IMR-90 (cell line): Measurements from ENCODE around the gene RGS9. TPM values are rescaled to one million over a fixed set of nuclear protein-coding genes. Genes with fewer than 3 reads are reported as not detected.
A peak's percentile ranks its signal among the peaks of the same experiment; 100 is the strongest.

Source experiments
- ATAC-seq: fragments of 200-7000 bp; cut with Tn5 transposase; 2 replicates; pipeline ENCODE4 v1.9.1; 2020; ENCODE audit warnings: low read depth, mild to moderate bottlenecking, moderate library complexity
- BruUV-seq: library from RNA; stranded (reverse); fragments of 400-500 nt; replicated peaks from 2 replicates; lab custom pipeline; 2021; lab: Mats Ljungman, UMichigan
- CTCF ChIA-PET: fragments of 300-600 bp; formaldehyde crosslinking; extraction: SDS; loops from one replicate; lab custom pipeline; 2021; ENCODE audit warnings: antibody characterized with exemption; lab: Yijun Ruan, JAX
- POLR2A ChIA-PET: fragments of 300-600 bp; sonication (Branson Sonifier 250); formaldehyde crosslinking; loops from one replicate; lab custom pipeline; 2022; ENCODE audit warnings: antibody characterized with exemption; ENCODE audit not compliant: unreplicated experiment; lab: Charles Lee
- DNase-seq: peaks from one replicate; pipeline ENCODE4 v3.0.0; 2013
- H2AFZ ChIP-seq: replicated peaks from 2 replicates; pipeline ENCODE3; 2013; ENCODE audit warnings: low read length, mild to moderate bottlenecking; ENCODE audit not compliant: poor library complexity
- H2AK5ac ChIP-seq: 2 replicates; pipeline ENCODE4 v1.6.1; 2013; ENCODE audit warnings: low read depth, low read length, inconsistent platforms
- H2AK9ac ChIP-seq: replicated peaks from 2 replicates; pipeline ENCODE3; 2013; ENCODE audit warnings: mild to moderate bottlenecking, low read depth, low read length, moderate library complexity; ENCODE audit not compliant: poor library complexity
- H2BK120ac ChIP-seq: 2 replicates; pipeline ENCODE4 v1.6.1; 2013; ENCODE audit warnings: low read depth, low read length, inconsistent platforms
- H2BK15ac ChIP-seq: 3 replicates; pipeline ENCODE4 v1.6.1; 2013; ENCODE audit warnings: low read depth, low read length, inconsistent platforms
- H2BK20ac ChIP-seq: 2 replicates; pipeline ENCODE4 v1.6.1; 2013; ENCODE audit warnings: low read depth, mild to moderate bottlenecking, inconsistent platforms, low read length, moderate library complexity
- H2BK5ac ChIP-seq: 2 replicates; pipeline ENCODE4 v1.6.1; 2013; ENCODE audit warnings: mild to moderate bottlenecking, low read depth, low read length, inconsistent platforms; ENCODE audit not compliant: poor library complexity, severe bottlenecking
- H3K14ac ChIP-seq: replicated peaks from 2 replicates; pipeline ENCODE4 v1.6.1; 2013; ENCODE audit warnings: low read depth, low read length, inconsistent platforms
- H3K18ac ChIP-seq: 2 replicates; pipeline ENCODE4 v1.6.1; 2013; ENCODE audit warnings: low read depth, low read length, control low read depth
- H3K23ac ChIP-seq: 2 replicates; pipeline ENCODE4 v1.6.1; 2013; ENCODE audit warnings: low read depth, low read length, inconsistent platforms
- H3K27ac ChIP-seq: 2 replicates; pipeline ENCODE4 v1.5.1; 2013; ENCODE audit warnings: mild to moderate bottlenecking, control low read depth, low read length; ENCODE audit not compliant: insufficient read depth
- H3K27me3 ChIP-seq: 2 replicates; pipeline ENCODE4 v1.6.1; 2013; ENCODE audit warnings: low read length; ENCODE audit not compliant: control insufficient read depth, insufficient read depth
- H3K36me3 ChIP-seq: 2 replicates; pipeline ENCODE4 v1.6.1; 2013; ENCODE audit warnings: low read length, mixed read lengths; ENCODE audit not compliant: control insufficient read depth, insufficient read depth
- H3K4ac ChIP-seq: 2 replicates; pipeline ENCODE4 v1.6.1; 2013; ENCODE audit warnings: low read depth, low read length, inconsistent platforms
- H3K4me1 ChIP-seq: 2 replicates; pipeline ENCODE4 v1.6.1; 2013; ENCODE audit warnings: low read length, mixed read lengths; ENCODE audit not compliant: control insufficient read depth, insufficient read depth
- H3K4me2 ChIP-seq: 2 replicates; pipeline ENCODE4 v1.6.1; 2013; ENCODE audit warnings: low read depth, mild to moderate bottlenecking, control low read depth, low read length, moderate library complexity
- H3K4me3 ChIP-seq: 2 replicates; pipeline ENCODE4 v1.5.1; 2013; ENCODE audit warnings: low read depth, mild to moderate bottlenecking, control low read depth, low read length, moderate library complexity; ENCODE audit not compliant: insufficient read depth
- H3K56ac ChIP-seq: 2 replicates; pipeline ENCODE4 v1.6.1; 2013; ENCODE audit warnings: low read length, inconsistent platforms; ENCODE audit not compliant: insufficient read depth; ENCODE audit errors: extremely low read depth
- H3K79me1 ChIP-seq, 2 experiments: 2 replicates each; pipeline ENCODE4 v1.6.1; 2013; ENCODE audit warnings: low read length in 2 of 2, inconsistent platforms in 1 of 2, low read depth in 1 of 2
- H3K9ac ChIP-seq: 2 replicates; pipeline ENCODE4 v1.6.1; 2013; ENCODE audit warnings: low read depth, low read length, control low read depth
- H3K9me1 ChIP-seq: 2 replicates; pipeline ENCODE4 v1.6.1; 2013; ENCODE audit warnings: low read length, inconsistent platforms; ENCODE audit not compliant: insufficient read depth
- H3K9me3 ChIP-seq: 2 replicates; pipeline ENCODE4 v1.6.1; 2013; ENCODE audit warnings: low read length; ENCODE audit not compliant: control insufficient read depth, insufficient read depth
- H4K20me1 ChIP-seq: 2 replicates; pipeline ENCODE4 v1.6.1; 2013; ENCODE audit warnings: low read length, inconsistent platforms; ENCODE audit not compliant: insufficient read depth
- H4K5ac ChIP-seq: 2 replicates; pipeline ENCODE4 v1.6.1; 2013; ENCODE audit warnings: mild to moderate bottlenecking, low read depth, low read length, control low read depth
- H4K8ac ChIP-seq, 2 experiments: 2 replicates each; pipeline ENCODE4 v1.6.1; 2013; ENCODE audit warnings: low read depth in 2 of 2, low read length in 2 of 2, control low read depth in 1 of 2, inconsistent platforms in 1 of 2
- H4K91ac ChIP-seq: 2 replicates; pipeline ENCODE4 v1.6.1; 2013; ENCODE audit warnings: low read depth, low read length, inconsistent platforms; ENCODE audit not compliant: insufficient read depth
- MAFK ChIP-seq: IDR thresholded peaks from 2 replicates; pipeline ENCODE4 v1.6.1; 2012; ENCODE audit warnings: low read depth, low read length, improper control_type of control experiment
- NFE2L2 ChIP-seq: fragments of 150-350 bp; IDR thresholded peaks from 2 replicates; pipeline ENCODE4 v1.6.1; 2016; ENCODE audit warnings: low read depth, mild to moderate bottlenecking, low read length
- POLR2A ChIP-seq: IDR thresholded peaks from 2 replicates; pipeline ENCODE4 v1.6.1; 2012; ENCODE audit warnings: mild to moderate bottlenecking, low read depth, low read length
- RAD21 ChIP-seq: IDR thresholded peaks from 2 replicates; pipeline ENCODE4 v1.6.1; 2012; ENCODE audit warnings: low read length, improper control_type of control experiment
- WGBS, 2 experiments: methylation state at CpG; one replicate each; pipeline versions ENCODE4 v1.1.5 to v1.1.7; 2013; ENCODE audit warnings: missing lambda C conversion rate in 2 of 2; ENCODE audit not compliant: insufficient read length in 1 of 2; ENCODE audit errors: extremely low coverage in 2 of 2; 5-methylcytosine and 5-hydroxymethylcytosine counted together
- dilution Hi-C: fragments of 300-500 bp; cut with HindIII; formaldehyde crosslinking; loops from one replicate; pipeline ENCODE4 v1.14.3; 2018; ENCODE audit warnings: low sequenced_read_pairs; ENCODE audit not compliant: unreplicated experiment
- in situ Hi-C: fragments of 300-500 bp; cut with MboI; formaldehyde crosslinking; loops from 3 replicates; pipeline ENCODE4 v1.14.3; 2019; ENCODE audit warnings: low sequenced_read_pairs, inconsistent platforms, mixed read lengths
- intact Hi-C: fragments of 100-400 bp; cut with micrococcal nuclease; formaldehyde crosslinking; loops from 2 replicates; pipeline ENCODE4 v1.10.0; 2022
- polyA plus RNA-seq, 3 experiments: library from polyadenylated mRNA; depleted of rRNA; stranded (reverse); fragments of >200 nt; gene quantifications; 2 replicates each; pipeline ENCODE4 v1.2.3, GENCODE V29; 2012; ENCODE audit warnings: low replicate concordance in 1 of 3
- total RNA-seq: library from RNA; depleted of rRNA; stranded (reverse); fragments of >200 nt; gene quantifications from 2 replicates; pipeline ENCODE4 v1.2.3, GENCODE V29; 2012

Gene RGS9
- total and polyA plus RNA-seq, 2 of the 4 experiments (the other 2 are of a cell fraction): 0.90 to 1.1 TPM

DNA sequence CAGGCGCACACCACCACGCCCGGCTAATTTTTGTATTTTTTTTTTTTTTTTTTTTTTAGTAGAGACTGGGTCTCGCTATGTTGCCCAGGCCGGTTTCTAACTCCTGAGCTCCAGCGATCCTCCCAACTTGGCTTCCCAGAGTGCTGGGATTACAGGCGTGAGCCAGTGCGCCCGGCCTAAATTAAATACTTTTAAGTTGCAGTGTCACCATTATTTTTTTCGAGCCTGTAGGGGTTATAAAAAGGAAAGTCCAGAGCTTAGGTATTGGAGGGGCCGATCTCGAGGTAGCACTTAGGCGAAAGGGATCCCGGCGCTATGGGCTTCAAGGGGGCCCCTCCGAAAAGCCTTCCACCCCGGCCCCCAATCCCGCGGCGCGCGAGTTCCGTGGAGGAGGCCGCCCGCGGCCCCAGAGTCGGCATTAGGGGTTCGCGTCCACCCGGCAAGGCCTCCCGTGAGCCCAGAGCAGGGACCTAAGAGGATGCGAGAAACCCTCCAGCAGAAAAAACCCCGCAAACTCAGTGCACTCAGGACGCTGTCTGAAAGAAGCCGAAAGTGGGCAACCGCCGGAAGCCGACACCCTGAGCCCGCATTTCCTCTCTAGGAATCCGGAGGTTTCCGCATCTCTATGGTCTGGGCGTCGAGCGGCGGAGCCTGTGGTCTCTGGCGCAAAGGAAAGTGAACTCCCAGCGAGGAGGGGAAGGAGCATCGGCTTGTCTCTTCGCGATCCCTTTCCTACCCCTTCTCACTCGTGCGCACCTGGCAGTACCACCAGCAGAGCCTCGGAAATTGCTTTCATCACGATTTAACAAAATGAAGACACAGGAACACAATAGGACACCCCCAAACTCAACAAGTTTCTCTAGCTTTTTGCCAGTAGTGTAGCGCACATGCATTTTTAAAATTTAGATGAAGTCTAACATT is 14.1 kb upstream of the RGS9 start:
- Histone ChIP-seq H2AK5ac (peak overlapping the region; percentile 53), H3K9me3 (no peaks in the 10 kb centered on the region), H4K8ac (peak overlapping the region; percentile 96 to 98), H3K23ac (peak overlapping the region; percentile 86), H2BK15ac (peak overlapping the region; percentile 100; the same call in 2 of the 3 replicates), H4K91ac (peak overlapping the region; percentile 89), H3K27ac (peak overlapping the region; percentile 98), H2BK20ac (peak overlapping the region; percentile 49), H3K4me2 (peak overlapping the region; percentile 98), H3K27me3 (no peaks in the 10 kb centered on the region), H3K18ac (peak overlapping the region; percentile 97), H3K4ac (peak overlapping the region; percentile 86), H3K4me1 (peaks cover 8% of the 10 kb centered on the region), H2AFZ (peak overlapping the region; percentile 84), H4K20me1 (no peaks in the 10 kb centered on the region), H3K9me1 (peaks cover 3% of the 10 kb centered on the region), H2AK9ac (peak overlapping the region; percentile 68), H3K36me3 (no peaks in the 10 kb centered on the region), H3K4me3 (peak overlapping the region; percentile 55), H3K56ac (peak overlapping the region; percentile 87), H2BK5ac (peak overlapping the region; percentile 90), H4K5ac (peak overlapping the region; percentile 100), H2BK120ac (peak overlapping the region; percentile 86), H3K9ac (peak overlapping the region; percentile 96), H3K79me1 (no peaks in the 10 kb centered on the region), H3K14ac (peak overlapping the region; percentile 92)
- intact Hi-C loops: loop anchor here (5.0 kb wide), 3 partner anchors 66 to 151 kb away; partner anchors contain the start of gene GNA13
- no peak for TF ChIP-seq MAFK
- TF ChIP-seq NFE2L2: no peak
- peak; percentile 83 for TF ChIP-seq POLR2A
- no peak for TF ChIP-seq RAD21
- BruUV-seq: no TSS peak
- in situ Hi-C loops: no loop called here
- POLR2A ChIA-PET: interaction anchor here (0.6 to 0.7 kb wide), 5 partner anchors 16 to 128 kb away, joined by 3 to 16 read pairs (median 8); no protein-coding TSS in a partner anchor
- peak; percentile 97 for ATAC-seq
- dilution Hi-C loops: no loop called here
- CTCF ChIA-PET: no interaction called here
- WGBS, 2 experiments: 0% methylated on average over 4 of the region's 55 CpGs; no CpG with 5 or more reads in 1 of the 2 experiments
- DNase-seq: peak; percentile 90
